GM12872 (cell line): Measurements from ENCODE around the gene MTARC2.

Experiments
- CTCF ChIP-seq: IDR thresholded peaks from 3 replicates; pipeline ENCODE4 v1.5.1; 2011; ENCODE audit warnings: low read depth, mild to moderate bottlenecking, low read length, moderate library complexity; ENCODE audit not compliant: insufficient read depth

MTARC2 gene

GRCh38 chr1:220750131-220750515 is 2.0 kb downstream of the MTARC2 start:
- TF ChIP-seq CTCF: no peak

GRCh38 chr1:220751111-220751510 is 3.0 kb downstream of the MTARC2 start:
- TF ChIP-seq CTCF: no peak

GRCh38 chr1:220754212-220754917 is 6.2 kb downstream of the MTARC2 start:
- no peak for TF ChIP-seq CTCF

GRCh38 chr1:220754918-220755295 is 6.8 kb downstream of the MTARC2 start:
- TF ChIP-seq CTCF: no peak

- TF ChIP-seq CTCF: no peak
These were observed 7.2 kb downstream of the MTARC2 start for GRCh38 chr1:220755309-220755708.

GRCh38 chr1:220757441-220757840 is 9.3 kb downstream of the MTARC2 start:
- TF ChIP-seq CTCF: no peak

GRCh38 chr1:220759147-220759546 is 11.0 kb downstream of the MTARC2 start:
- TF ChIP-seq CTCF: no peak
